ENCODE data around the gene AKAIN1.

AKAIN1 gene

DNA sequence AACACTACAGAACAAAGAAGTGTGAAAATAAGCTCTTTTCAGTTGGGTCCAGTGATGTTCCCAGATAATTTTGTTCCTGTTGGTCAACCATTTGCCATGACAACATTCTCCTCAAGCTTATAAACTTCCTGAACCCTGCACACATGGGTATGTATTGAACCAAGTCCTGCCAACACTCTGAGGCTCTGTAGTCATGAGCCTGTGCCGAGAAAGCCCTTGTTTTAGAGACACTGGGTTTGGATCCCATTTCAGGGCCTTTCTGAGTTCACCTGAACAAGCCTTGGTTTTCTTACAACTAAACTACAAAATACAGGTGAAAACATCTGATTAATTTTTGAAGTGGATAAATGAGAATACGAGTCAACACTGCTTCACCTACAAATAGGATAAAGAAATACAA, 38.5 kb downstream of the AKAIN1 start:
- no peak for DNase-seq

DNA sequence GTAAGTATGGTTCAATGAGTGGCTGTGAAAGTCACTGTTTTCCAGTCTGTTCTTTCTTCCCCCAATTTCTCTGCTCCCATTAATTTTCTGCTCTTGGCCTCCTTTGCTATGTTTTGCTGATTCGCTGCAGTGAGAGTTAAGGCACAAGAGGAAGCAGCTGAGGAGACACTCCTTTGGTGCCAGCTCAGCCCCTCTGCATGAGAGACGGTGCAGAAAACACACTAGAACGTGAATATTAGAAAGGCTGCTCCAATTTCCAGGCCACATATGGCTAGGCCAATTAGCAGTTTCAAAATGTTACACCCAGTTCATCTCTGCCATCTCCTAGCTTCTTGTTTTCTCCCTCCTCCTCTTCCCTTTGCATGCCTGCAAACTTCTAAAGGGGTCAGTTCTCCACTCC, 38.9 kb downstream of the AKAIN1 start:
- DNase-seq = no peak

GRCh38 chr18:5155907-5156287, 41.2 kb downstream of the AKAIN1 start:
- no peak for DNase-seq

DNA sequence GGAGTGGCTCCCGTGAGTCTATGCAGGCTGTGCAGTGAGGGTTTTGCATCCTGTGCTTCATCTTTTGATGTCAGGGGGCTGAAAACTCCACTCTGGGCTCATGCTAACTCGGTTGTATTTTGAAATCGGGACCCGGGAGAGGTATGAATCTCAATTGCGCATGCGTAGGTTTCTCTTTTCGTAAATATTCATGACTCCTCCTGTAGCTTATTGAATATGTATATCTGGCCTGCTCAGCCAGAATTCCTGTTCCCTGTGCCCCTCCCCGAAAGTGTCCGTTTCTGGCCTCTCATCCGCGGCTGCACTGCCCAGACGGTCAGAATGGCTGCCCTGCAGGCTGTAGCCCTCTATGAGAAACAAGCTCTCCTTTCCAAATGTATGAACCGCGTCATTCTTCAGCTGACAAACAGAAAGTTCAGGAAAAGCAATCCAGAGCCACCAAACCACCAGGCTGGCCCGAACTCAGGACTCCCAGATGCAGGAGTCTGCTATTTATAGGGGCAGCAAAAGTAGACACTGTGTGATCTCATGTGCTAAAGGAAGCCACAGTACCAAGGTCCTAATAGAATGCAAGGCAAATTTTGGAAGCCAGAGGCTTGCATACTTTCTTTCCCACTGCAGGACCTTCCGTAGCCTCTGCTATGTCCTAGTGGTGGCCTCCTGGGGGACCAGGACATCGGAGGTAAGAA, 41.7 kb downstream of the AKAIN1 start:
- DNase-seq = peak; percentile 9

- no peak for DNase-seq
Measured at GRCh38 chr18:5152343-5153020, 44.6 kb downstream of the AKAIN1 start.

DNA sequence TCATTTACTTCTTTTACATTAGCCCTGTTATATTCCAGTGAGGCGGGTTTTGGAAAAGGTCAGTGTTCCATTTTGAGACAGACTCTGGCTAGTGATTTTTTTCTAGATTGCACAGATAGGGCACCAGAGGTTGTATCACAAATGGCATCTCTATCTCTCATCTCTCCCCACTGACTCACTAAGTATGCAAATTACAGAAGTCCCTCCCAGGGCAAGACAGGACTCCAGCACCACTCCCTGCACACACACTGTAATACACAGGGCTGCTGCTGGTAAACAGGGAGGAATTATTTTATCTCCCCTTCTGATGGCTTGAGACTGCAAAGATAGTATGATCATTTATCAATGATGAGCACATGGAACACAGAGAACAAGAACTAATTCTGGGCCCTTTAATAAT, 46.2 kb downstream of the AKAIN1 start:
- no peak for DNase-seq

DNA sequence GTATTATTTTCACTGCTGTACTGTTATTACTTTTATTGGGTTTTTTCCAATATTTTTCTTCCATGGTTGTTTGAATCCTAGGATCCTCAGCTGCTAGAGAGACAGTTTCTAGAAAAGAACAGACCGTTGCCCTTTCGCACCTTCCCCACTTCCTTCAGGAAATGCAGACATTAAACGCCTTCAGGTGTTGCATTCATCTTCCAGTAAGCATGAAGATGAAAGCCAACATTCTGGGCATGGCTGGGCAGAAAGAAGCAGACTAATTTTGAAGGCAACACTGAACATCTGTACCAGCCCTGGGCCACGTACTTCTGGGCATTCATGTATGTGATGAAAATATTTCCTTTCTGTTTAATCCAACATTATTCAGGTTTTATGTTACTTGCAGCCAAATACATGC, 51.0 kb downstream of the AKAIN1 start:
- no peak for DNase-seq

DNA sequence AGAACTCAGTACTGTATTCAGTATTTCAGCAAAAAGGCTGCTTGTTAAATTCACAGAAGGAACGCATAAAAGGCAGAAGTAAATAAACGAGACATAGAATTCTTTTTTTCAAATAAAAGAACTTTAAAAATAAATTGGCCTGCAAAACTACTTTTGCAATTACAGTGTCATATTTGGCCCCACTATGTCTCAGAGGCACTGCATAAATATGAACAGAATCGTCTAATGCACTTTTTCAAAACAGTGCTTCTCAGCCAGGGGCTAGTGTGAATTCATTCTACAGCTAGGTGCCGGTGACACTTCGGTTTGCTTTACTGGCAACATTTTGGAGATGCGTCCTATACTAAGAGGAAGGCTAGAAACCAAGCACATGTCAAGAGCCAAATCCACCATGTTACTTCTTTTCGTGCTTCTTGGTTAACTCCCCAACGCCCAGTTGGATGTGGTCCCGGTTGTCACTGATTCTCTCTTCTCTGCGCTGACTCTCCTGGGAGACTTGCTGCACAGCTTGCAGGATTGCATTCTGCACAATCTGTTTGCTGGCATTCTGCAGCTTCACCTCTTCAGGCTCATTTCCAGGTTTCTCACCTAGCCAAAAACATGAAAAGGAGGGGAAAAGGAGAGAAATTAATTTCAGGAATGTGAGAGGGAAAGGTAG, 51.8 kb downstream of the AKAIN1 start:
- no peak for DNase-seq

DNA sequence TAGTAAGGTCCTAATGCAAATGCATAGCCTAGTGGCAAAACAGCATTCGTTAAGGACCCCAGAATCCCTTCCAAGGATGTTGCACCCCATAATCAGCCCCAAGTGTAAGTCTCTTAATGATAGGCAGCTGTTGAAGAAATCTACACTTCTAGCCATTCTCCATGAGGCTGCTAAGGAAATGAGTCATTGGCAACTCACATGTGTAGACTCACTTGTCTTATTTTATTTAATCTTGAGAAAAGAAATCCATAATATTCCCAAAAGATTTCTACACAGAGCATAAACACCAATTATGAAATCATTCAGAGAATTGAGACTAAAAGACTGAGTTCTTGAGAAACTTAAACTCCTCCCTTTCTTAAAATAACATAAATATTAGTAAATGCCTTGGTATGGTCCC, 52.4 kb downstream of the AKAIN1 start:
- no peak for DNase-seq

DNA sequence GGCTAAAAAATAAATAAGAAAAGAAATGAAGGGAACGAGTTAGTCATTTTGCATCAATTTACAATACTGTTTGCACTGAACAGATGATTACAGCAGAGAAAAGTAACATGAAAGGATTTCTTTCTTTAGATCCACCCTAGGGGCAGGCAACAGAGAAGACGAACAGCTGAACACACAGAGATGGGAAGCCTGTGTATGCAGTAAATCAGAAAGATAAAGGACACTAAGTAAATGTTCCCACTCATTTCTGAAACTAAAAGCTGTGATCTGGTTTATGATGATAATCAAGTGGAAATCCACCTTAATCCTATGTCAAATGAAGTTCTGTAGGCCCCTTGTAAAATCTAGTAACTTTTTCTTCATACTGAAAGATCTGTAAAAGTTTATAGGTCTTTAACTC, 54.2 kb downstream of the AKAIN1 start:
- DNase-seq = no peak

DNA sequence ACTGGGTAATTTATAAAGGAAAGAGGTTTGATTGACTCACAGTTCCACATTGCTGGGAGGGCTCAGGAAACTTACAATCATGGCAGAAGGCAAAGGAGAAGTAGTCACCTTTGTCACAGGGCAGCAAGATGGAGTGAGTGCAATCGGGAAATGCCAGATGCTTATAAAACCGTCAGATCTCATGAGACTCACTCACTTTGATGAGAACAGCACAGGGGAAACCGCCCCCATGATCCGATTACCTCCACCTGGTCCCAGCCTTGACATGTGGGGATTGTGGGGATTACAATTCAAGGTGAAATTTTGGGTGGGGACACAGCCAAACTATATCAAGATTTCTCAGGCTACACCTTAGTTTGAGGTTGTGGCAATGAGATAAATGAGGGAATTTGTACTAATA, 54.9 kb downstream of the AKAIN1 start:
- DNase-seq = no peak

- no peak for DNase-seq
Measured at GRCh38 chr18:5137261-5137660, 59.8 kb downstream of the AKAIN1 start.

DNA sequence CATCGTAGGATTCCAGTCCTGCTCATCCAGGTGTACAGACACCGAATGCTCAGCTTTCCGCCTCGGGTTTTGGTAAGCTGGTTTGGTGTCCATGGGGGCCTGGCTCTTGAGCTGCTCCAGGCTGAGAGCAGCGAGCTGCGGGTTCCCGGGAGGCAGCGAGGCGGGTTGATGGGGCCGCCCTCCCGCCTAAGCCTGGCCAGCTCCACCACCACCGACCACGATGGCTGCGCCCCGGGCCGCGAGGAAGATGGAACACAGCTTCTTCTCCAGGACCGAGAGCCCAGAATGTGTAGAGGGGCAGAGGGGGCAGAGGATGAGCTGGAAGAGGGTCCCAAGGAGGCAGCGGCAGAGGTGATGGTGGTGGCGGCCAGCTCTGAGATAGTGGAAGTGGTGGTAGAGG, 64.1 kb downstream of the AKAIN1 start:
- no peak for DNase-seq

DNA sequence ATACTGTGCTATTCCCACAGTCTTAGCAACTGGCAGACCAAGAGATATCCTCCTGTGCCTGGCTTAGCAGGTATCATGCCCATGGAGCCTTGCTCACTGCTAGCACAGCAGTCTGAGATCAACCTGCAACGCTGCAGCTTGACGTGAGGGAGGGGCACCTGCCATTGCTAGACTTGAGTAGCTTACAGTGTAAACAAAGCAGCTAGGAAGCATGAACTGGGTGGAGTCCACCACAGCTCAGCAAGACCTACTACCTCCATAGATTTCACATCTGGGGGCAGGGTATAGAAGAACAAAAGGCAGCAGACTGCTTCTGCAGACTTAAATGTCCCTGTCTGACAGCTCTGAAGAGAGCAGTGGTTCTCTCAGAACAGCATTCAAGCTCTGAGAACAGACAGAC, 74.8 kb downstream of the AKAIN1 start:
- no peak for DNase-seq

GRCh38 chr18:5110266-5110665, 86.8 kb downstream of the AKAIN1 start:
- no peak for DNase-seq

DNA sequence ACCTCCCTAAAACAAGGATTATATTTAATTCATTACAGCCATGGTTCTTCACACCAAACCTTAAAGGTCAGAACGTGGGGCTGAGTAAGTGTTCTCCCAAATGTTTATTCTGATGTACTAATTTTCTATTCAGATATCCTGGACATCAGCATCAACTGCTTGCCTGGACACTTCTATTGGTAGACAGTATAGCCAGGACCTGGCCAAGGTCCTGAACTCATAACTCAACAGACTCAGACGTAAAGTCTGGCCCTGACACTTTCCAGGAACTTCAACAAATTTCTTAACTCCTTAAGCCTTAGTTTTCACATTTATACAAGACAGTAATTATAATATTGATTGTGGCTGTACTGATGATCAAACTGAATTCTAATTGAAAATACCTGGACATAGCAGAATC, 89.1 kb downstream of the AKAIN1 start:
- DNase-seq = no peak

DNA sequence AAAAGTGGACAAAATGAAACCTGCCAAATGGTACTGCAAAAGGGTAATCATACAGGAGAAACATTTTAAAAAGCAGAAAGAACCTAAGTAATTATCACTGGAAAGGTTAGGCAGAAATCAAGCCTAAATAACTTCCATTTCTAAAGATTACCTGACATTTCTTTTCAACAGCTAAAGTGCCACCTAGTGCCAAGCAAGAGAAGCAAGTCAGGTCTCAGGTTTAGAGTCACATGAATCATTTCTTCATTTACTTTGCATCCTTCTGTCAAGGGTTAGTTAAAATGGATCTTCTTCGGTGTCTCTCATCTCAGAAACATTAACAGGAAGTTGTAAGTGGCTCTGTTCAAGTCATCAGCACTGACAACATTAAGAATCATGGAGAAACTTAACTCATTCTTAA, 90.3 kb downstream of the AKAIN1 start:
- no peak for DNase-seq

- DNase-seq = no peak
Measured at GRCh38 chr18:5104246-5104645, 92.8 kb downstream of the AKAIN1 start.

GRCh38 chr18:5103693-5104092, 93.4 kb downstream of the AKAIN1 start:
- no peak for DNase-seq

DNA sequence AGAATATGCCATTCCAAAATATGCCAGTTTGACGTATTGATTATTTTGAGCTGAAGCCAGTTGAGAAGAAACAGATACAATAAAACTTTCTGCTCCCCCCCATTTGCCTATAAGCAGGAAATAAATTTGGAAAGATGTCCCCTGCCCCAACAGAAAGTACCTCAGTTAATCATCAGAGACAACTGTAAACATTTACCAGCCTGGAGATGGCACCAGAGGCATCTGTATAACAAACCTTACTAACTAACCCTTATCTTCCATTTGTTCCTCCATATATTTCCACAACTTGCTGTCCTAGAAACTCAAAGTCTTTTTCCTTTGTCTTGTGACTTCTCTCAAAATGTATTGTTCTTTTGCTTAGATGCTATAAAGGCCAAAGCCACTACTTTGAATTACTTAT, 93.8 kb downstream of the AKAIN1 start:
- no peak for DNase-seq

DNA sequence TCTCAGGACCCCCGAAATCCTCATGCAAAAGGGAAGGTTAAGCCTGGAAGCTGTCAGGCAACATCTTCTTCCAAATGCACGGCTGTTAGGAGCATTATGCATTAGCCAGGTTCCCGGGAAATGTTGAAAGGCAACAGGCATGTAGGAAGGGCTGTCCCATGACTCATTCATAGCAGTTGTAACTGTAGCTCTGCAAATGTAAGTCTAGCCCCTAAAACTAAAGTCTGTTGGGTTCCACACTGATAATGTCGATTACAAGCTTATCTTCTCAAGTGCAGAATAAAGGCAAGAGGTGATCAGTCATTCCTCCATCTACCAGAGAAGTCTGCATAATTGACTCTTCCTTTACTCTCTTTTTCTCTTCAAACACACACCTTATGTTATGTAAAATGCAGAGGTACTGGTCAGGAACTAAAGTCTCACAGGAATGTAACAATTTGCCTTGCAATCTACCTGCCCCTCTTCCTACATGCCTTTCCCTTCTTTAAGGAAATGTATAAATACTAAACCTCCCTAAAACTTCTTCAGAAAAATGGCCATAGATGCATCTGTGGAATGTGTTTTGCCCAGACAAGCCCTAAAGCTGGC, 99.8 kb downstream of the AKAIN1 start:
- no peak for DNase-seq

- DNase-seq = no peak
Measured at GRCh38 chr18:5095239-5095638, 101.8 kb downstream of the AKAIN1 start.

DNA sequence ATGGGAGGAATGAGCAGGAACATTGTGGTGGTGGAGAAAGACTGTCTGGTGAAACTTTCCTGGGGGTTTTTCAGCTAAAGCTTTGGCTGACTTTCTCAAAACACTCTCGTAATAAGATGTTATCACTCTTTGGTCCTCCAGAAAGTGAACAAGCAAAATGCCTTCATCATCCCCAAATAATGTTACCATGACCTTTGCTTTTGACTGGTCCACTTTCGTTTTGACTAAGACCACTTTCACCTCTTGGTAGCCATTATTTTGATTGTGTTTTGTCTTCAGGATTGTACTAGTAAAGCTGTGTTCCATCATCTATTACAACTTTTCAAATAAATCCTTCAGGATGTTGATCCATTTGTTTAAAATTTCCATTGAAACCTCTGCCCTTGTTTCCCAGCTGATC, 103.2 kb downstream of the AKAIN1 start:
- no peak for DNase-seq

All from RPMI8226 (cell line).